HFFc6 (cell line): ENCODE results near the gene C2CD5. TPM values are rescaled to one million over a fixed set of nuclear protein-coding genes. Genes with fewer than 3 reads are reported as not detected.
"Not testable (repeated sequence)": the region's sequence is repeated elsewhere in the genome, so short reads cannot be mapped to it uniquely, and the experiment has no call there.

Experiments used
- DNase-seq: peaks from one replicate; pipeline ENCODE4 v3.0.0-alpha.2; 2018
- H3K27ac Mint-ChIP-seq: 2 replicates; pipeline ENCODE4 v1.8.0; 2020; ENCODE audit warnings: mild to moderate bottlenecking, mixed read lengths
- H3K27me3 Mint-ChIP-seq: 2 replicates; pipeline ENCODE4 v1.8.0; 2021; ENCODE audit warnings: mild to moderate bottlenecking, moderate library complexity, mixed read lengths; ENCODE audit not compliant: insufficient read depth
- H3K36me3 Mint-ChIP-seq: 2 replicates; pipeline ENCODE4 v1.8.0; 2021; ENCODE audit warnings: low read depth, mixed read lengths
- H3K4me1 Mint-ChIP-seq: 2 replicates; pipeline ENCODE4 v1.8.0; 2020; ENCODE audit warnings: low read depth, mixed read lengths
- H3K4me3 Mint-ChIP-seq: 2 replicates; pipeline ENCODE4 v1.8.0; 2020; ENCODE audit warnings: mild to moderate bottlenecking, moderate library complexity, mixed read lengths
- H3K9me3 Mint-ChIP-seq: 2 replicates; pipeline ENCODE4 v1.8.0; 2020; ENCODE audit warnings: mild to moderate bottlenecking, mixed read lengths
- total RNA-seq, 6 experiments: library from RNA; stranded (reverse); fragmentation: NEBNext Ultra II Directional; extraction: Animal tissue kit (Norgen Biotek cat#: 25700); gene quantifications; 2 replicates in 1 of 6; 3 replicates in 5 of 6; pipeline ENCODE4 v1.2.3, GENCODE V29; 2021
- TF ChIP-seq, protein P1 (sequence below): fragments of 200-600 bp; sonication (generic); IDR thresholded peaks from 2 replicates; pipeline ENCODE4 v1.5.0; 2021; ENCODE audit warnings: antibody characterized with exemption, mild to moderate bottlenecking

Gene C2CD5
- total RNA-seq, 6 experiments from 2014 or later, result 17.7 to 23.1 (median 20.7) TPM

DNA sequence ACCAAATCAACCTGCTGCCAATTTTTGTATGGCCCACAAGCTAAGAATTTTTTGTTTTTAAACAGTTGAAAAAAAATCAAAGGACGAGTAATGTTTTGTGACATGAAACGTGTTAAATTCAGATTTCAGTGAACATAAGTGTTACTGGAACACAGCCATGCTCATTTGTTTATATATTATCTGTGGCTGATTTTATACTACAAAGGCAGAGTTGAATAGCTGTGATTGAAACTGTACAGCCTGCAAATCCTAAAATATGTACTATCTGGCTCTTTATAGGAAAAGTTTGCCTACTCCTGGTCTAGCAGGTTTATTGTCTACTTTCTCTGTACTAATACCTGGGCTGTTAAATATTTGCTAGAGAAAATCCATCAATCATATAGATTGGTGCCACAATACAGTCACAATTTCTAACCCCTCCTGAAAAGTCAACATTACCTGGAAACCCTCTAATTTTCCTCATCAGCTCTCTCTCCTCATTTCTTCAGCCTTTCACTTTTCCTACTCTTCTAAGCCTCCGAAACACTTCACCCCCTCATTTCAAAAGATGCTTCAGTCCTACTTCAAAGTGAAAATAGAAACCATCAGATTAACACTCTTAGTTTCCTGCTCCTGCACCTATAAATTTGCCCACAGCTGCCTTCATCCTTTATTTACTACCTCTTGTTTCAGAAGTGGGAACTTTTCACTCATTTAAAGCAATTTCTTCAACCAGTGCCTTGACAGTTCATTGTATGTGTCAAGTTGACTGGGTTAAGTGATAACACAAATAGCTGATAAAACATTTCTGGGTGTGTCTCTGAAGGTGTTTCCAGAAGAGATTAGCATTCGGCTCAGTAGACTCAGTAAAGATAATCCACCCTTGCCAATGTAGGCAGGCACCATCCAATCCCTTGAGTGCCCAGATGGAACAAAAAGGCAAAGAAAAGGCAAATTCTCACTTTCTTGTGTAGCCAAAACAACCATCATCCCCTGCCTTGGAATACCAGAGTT is 18.0 kb upstream of the C2CD5 start:
- no peak overlapping the region for H3K4me3 Mint-ChIP-seq
- H3K4me1 Mint-ChIP-seq, result no peaks in the 10 kb centered on the region
- H3K27ac Mint-ChIP-seq, result no peak overlapping the region
- TF ChIP-seq, protein P1, sequence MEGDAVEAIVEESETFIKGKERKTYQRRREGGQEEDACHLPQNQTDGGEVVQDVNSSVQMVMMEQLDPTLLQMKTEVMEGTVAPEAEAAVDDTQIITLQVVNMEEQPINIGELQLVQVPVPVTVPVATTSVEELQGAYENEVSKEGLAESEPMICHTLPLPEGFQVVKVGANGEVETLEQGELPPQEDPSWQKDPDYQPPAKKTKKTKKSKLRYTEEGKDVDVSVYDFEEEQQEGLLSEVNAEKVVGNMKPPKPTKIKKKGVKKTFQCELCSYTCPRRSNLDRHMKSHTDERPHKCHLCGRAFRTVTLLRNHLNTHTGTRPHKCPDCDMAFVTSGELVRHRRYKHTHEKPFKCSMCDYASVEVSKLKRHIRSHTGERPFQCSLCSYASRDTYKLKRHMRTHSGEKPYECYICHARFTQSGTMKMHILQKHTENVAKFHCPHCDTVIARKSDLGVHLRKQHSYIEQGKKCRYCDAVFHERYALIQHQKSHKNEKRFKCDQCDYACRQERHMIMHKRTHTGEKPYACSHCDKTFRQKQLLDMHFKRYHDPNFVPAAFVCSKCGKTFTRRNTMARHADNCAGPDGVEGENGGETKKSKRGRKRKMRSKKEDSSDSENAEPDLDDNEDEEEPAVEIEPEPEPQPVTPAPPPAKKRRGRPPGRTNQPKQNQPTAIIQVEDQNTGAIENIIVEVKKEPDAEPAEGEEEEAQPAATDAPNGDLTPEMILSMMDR, result no peak
- DNase-seq, result no peak
- no peaks in the 10 kb centered on the region for H3K9me3 Mint-ChIP-seq
- H3K27me3 Mint-ChIP-seq, result peaks cover 6% of the 10 kb centered on the region
- H3K36me3 Mint-ChIP-seq, result no peaks in the 10 kb centered on the region

DNA sequence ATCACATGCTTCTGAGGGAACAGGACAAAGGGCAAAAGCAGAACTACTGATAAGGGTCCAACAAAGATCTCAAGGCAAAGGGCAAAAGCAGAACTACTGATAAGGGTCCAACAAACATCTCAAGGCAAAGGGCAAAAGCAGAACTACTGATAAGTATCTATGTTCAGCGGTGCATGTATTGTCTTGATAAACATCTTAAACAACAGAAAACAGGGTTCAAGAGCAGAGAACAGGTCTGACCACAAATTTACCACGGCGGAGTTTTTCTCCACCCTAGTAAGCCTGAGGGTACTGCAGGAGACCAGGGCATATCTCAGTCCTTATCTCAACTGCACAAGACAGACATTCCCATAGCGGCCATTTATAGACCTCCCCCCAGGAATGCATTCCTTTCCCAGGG is 10.4 kb upstream of the C2CD5 start:
- not testable (repeated sequence) for H3K36me3 Mint-ChIP-seq, H3K4me1 Mint-ChIP-seq, H3K4me3 Mint-ChIP-seq, H3K27me3 Mint-ChIP-seq, H3K9me3 Mint-ChIP-seq, H3K27ac Mint-ChIP-seq, DNase-seq

DNA sequence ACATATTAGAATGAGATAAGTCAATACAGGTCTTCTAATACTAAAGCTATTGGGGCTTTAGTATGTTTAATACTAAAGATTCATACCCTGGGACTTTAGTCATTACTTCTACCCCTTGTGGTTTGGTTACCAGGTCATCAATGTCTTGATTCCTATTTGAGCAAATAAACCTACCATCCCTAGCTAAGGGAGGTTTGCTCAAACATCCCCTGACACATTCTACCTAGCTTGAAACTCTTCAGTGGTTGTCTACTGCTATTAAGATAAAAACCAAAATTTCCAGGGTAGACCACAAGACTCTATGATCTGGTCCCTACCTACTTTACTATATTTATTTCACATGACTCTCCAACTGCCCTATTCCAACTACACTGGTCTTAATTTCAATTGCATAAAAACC is 7.3 kb upstream of the C2CD5 start:
- H3K27me3 Mint-ChIP-seq, result no peaks in the 10 kb centered on the region; the same call in none of the 2 replicates
- H3K4me1 Mint-ChIP-seq, result no peaks in the 10 kb centered on the region
- peaks cover 5% of the 10 kb centered on the region; the same call in 1 of the 2 replicates for H3K36me3 Mint-ChIP-seq
- no peak overlapping the region for H3K27ac Mint-ChIP-seq
- TF ChIP-seq, protein P1, result no peak
- H3K4me3 Mint-ChIP-seq, result no peak overlapping the region
- peaks cover 10% of the 10 kb centered on the region for H3K9me3 Mint-ChIP-seq
- no peak for DNase-seq

- no peak overlapping the region for H3K27ac Mint-ChIP-seq
- peaks cover 35% of the 10 kb centered on the region for H3K4me1 Mint-ChIP-seq
- TF ChIP-seq, protein P1, result no peak
- H3K36me3 Mint-ChIP-seq, result peaks cover 16% of the 10 kb centered on the region
- no peaks in the 10 kb centered on the region; the same call in 1 of the 2 replicates for H3K27me3 Mint-ChIP-seq
- H3K4me3 Mint-ChIP-seq, result peak overlapping the region; percentile 53; the same call in 1 of the 2 replicates
- DNase-seq, result no peak
- H3K9me3 Mint-ChIP-seq, result no peaks in the 10 kb centered on the region
These were observed 913 bp upstream of the C2CD5 start for GRCh38 chr12:22545255-22545654.

DNA sequence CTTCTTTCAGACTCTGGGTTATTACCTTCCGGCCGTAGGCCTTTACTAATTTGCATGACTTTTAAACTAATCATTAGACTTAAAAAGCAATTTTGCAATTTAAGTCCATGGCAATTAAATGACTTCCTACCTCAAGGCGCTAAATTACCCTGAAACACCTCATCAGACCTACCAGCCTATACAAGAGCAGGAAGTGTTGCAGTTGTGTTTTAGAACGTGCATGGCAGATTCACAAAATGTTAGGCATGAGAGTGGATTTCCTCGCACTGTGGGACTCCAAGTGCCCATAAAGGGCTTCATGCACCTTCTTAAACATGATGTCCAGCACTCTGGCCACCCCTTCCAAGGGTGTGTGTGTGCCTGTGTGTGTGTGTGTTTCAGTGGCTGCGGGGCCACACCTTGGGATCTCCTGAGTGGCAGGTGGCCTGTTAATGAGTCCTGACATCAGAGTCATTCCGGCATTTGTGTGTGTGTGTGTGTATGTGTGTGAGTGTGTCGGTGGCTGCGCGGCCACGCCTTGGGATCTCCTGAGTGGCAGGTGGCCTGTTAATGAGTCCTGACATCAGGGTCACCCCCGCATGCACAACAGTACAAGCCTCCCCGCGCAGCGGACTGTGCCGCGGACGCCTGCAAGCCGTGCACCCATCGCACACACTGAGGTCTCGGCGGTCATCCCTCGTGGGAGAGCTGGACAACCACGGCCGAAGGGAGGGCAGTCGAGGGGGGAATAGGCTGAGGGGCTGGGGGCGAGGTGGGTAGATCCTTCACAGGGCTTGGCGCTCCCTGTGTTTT is 900 bp downstream of the C2CD5 start:
- H3K4me3 Mint-ChIP-seq, result peak overlapping the region; percentile 97

More for the DNA sequence above, 900 bp downstream of the C2CD5 start:
- TF ChIP-seq, protein P1, result no peak
- peaks cover 45% of the 10 kb centered on the region for H3K4me1 Mint-ChIP-seq
- peak; percentile 19 for DNase-seq
- no peaks in the 10 kb centered on the region; the same call in 1 of the 2 replicates for H3K27me3 Mint-ChIP-seq
- peaks cover 29% of the 10 kb centered on the region for H3K36me3 Mint-ChIP-seq
- H3K27ac Mint-ChIP-seq, result peak overlapping the region; percentile 91
- H3K9me3 Mint-ChIP-seq, result no peaks in the 10 kb centered on the region
